Erythroblast (primary cell): Measurements from ENCODE around the gene CPN2.

Experiments used
- GATA1 ChIP-seq: IDR thresholded peaks from 2 replicates; pipeline ENCODE4 v1.6.1; 2011; ENCODE audit warnings: low read depth, mild to moderate bottlenecking, control low read depth, low read length, moderate library complexity
- POLR2A ChIP-seq: IDR thresholded peaks from 2 replicates; pipeline ENCODE4 v1.6.1; 2011; ENCODE audit warnings: mild to moderate bottlenecking, low read length

DNA sequence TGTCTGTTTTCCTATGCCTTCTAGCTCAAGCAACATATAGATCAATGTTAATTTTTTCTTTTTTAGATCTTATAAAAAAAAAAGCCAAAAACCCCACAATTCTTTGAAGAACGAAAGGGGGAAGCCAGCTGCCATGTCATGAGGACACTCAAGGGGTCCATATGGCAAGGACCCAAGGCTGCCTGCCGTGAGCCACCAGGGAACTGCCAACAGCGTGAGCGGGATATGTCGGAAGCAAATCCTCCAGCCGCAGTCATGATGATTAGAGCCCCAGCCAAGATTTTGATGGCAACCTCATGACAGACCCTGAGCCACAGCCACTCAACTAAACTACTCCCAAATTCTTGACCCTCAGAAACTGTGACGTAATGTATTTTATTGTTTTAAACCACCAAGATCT, 41.4 kb upstream of the CPN2 start:
- TF ChIP-seq POLR2A: no peak
- no peak for TF ChIP-seq GATA1
